Mesothelial cell of epicardium (in vitro differentiated cells): ENCODE results near the gene KANSL1L. TPM values are rescaled to one million over a fixed set of nuclear protein-coding genes. Genes with fewer than 3 reads are reported as not detected.

ENCODE experiments used
- DNase-seq, 2 experiments: peaks; one replicate each; pipeline ENCODE4 v3.0.0; 2021; ENCODE audit warnings: low spot score in 2 of 2; ENCODE audit not compliant: unreplicated experiment in 2 of 2
- H3K27ac Mint-ChIP-seq: 2 replicates; pipeline ENCODE4 v1.8.0; 2021; ENCODE audit warnings: mixed read lengths
- H3K27me3 Mint-ChIP-seq: 2 replicates; pipeline ENCODE4 v1.8.0; 2021; ENCODE audit warnings: low read depth, mixed read lengths
- H3K36me3 Mint-ChIP-seq: 2 replicates; pipeline ENCODE4 v1.8.0; 2021; ENCODE audit warnings: mixed read lengths
- H3K4me1 Mint-ChIP-seq: 2 replicates; pipeline ENCODE4 v1.8.0; 2021; ENCODE audit warnings: mixed read lengths
- H3K4me3 Mint-ChIP-seq: 2 replicates; pipeline ENCODE4 v1.8.0; 2021; ENCODE audit warnings: mild to moderate bottlenecking, moderate library complexity, mixed read lengths
- H3K9me3 Mint-ChIP-seq: 2 replicates; pipeline ENCODE4 v1.8.0; 2021; ENCODE audit warnings: mixed read lengths
- total RNA-seq: library from RNA; stranded (reverse); gene quantifications from 3 replicates; pipeline ENCODE4 v1.2.1, GENCODE V29; 2021
- TF ChIP-seq, protein P1 (sequence below): fragments of 200-600 bp; sonication (generic); IDR thresholded peaks from one replicate; pipeline ENCODE4 v1.5.0; 2021; ENCODE audit warnings: antibody characterized with exemption; ENCODE audit not compliant: unreplicated experiment

Gene KANSL1L
- total RNA-seq, 1 donor from 2014 or later: 25.9 TPM

DNA sequence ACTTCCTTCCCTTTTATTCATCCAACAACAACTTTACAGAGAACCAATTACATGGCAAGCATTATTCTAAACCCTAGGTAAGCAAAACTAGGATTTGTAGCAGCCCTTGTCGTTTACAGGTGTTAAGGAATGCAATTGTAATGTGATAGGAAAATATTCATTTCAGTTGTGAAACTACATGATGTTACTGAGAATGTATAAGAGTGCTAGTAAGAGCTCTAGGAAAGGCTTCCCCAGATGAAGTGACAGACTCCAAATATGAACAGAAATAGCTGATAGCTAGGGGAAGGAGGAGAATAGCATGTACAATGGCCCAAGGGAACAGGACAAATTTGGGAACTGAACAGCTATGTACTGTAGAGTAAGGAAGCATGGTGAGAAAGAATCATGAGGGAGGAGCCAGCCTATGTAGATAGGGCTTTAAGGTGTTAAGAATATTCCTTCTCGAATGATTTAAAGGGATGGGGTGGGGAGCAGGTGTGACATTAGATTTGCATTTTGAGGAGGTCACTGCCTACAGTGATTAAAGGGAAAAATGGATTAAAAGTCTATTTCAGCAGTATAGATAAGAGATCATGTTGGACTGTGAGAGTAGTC lies 137.0 kb downstream of the KANSL1L start:
- H3K27me3 Mint-ChIP-seq: no peaks in the 10 kb centered on the region
- no peak overlapping the region for H3K4me3 Mint-ChIP-seq
- no peak overlapping the region for H3K27ac Mint-ChIP-seq
- DNase-seq: no peak
- no peaks in the 10 kb centered on the region for H3K36me3 Mint-ChIP-seq
- TF ChIP-seq, protein P1, sequence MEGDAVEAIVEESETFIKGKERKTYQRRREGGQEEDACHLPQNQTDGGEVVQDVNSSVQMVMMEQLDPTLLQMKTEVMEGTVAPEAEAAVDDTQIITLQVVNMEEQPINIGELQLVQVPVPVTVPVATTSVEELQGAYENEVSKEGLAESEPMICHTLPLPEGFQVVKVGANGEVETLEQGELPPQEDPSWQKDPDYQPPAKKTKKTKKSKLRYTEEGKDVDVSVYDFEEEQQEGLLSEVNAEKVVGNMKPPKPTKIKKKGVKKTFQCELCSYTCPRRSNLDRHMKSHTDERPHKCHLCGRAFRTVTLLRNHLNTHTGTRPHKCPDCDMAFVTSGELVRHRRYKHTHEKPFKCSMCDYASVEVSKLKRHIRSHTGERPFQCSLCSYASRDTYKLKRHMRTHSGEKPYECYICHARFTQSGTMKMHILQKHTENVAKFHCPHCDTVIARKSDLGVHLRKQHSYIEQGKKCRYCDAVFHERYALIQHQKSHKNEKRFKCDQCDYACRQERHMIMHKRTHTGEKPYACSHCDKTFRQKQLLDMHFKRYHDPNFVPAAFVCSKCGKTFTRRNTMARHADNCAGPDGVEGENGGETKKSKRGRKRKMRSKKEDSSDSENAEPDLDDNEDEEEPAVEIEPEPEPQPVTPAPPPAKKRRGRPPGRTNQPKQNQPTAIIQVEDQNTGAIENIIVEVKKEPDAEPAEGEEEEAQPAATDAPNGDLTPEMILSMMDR: no peak
- peaks cover 5% of the 10 kb centered on the region for H3K9me3 Mint-ChIP-seq
- no peaks in the 10 kb centered on the region for H3K4me1 Mint-ChIP-seq

DNA sequence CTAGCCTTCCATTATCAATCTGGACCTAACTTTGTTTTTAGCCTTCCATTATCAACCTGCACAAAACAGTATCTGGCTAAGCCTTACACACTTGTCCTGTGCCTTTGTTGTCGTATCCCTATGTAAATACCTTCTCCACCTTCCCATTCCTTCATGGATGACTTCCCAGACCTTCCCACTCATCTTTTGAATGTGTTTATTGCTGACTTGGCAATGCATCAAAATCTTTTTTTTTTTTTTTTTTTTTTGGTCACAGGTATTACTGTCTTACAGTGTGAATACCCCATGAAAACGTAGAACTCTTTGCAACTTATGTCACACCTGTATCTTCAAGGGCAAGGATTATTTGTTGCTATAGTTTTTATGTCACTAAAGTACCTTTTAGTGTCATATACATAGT lies 143.0 kb downstream of the KANSL1L start:
- TF ChIP-seq, protein P1: no peak
- no peak for DNase-seq
- H3K27ac Mint-ChIP-seq: no peak overlapping the region

DNA sequence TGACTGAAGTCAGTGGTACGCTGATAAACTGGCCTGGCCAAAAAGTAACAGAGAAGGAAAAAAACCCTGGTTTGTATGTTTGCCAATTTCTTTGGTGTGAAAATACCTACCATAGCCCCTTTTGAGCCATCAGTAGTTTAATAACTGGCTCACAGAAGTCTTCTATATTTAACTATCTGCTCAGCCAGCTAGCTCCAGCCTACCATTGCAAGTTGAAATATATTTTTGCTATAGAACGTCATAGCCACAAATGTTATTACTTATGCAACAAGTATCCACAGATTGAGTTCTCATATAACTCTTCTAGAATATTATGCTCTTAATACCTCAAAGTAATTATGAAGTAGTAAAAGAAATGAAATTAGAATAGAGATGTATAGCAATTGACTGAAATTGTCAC lies 143.6 kb downstream of the KANSL1L start:
- no peak for DNase-seq
- Mint-ChIP-seq H3K9me3 (peaks cover 3% of the 10 kb centered on the region), H3K27ac (no peak overlapping the region), H3K36me3 (peaks cover 22% of the 10 kb centered on the region), H3K27me3 (no peaks in the 10 kb centered on the region), H3K4me3 (no peak overlapping the region), H3K4me1 (no peaks in the 10 kb centered on the region)
- TF ChIP-seq, protein P1: no peak

More for the DNA sequence above, 143.0 kb downstream of the KANSL1L start:
- Mint-ChIP-seq H3K4me3 (no peak overlapping the region), H3K36me3 (peaks cover 17% of the 10 kb centered on the region), H3K4me1 (no peaks in the 10 kb centered on the region), H3K27me3 (no peaks in the 10 kb centered on the region), H3K9me3 (peaks cover 3% of the 10 kb centered on the region)

DNA sequence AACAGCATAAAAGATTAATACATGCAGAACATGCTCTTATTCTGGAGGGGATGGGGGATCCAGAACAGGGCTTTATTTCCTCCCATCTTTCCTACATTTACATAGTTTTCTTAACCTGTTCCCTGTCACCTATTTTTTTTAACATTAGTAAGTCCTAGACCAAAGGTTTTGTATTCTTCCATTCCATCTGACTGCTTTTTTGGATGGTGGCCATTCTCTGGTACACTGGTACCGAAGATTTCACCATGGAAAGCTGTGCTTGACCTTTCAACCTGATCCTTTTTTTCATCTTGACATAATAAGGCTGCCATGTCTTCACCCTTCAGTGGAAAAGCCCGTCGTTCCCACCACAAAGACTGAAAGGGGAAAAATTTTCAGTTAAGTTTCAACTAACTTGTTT lies 148.4 kb downstream of the KANSL1L start:
- H3K27me3 Mint-ChIP-seq: no peaks in the 10 kb centered on the region
- no peak for DNase-seq
- TF ChIP-seq, protein P1: no peak
- H3K27ac Mint-ChIP-seq: no peak overlapping the region
- H3K4me1 Mint-ChIP-seq: no peaks in the 10 kb centered on the region
- no peak overlapping the region for H3K4me3 Mint-ChIP-seq
- H3K36me3 Mint-ChIP-seq: peaks cover 33% of the 10 kb centered on the region
- H3K9me3 Mint-ChIP-seq: peaks cover 3% of the 10 kb centered on the region

DNA sequence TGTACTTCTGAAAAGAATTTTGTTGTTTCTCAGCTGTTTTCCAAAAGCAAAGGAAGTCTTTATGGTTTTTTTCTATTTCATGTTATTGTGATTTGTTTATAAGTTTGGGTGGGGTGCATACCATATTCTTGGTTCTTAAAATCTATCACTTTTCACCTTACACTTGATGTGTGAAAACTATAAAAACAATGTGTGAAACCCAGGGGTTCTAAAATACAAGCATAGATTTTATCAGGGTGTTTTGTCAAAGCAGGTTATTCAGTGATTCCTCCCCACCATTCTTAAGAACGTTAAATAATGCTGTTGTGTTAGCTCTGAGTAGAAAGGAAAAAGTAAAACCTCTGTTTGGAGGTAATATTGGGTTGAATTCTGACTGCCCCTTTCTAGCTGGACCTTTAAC lies 151.1 kb downstream of the KANSL1L start:
- DNase-seq: no peak
- H3K36me3 Mint-ChIP-seq: peaks cover 32% of the 10 kb centered on the region

More for the DNA sequence above, 151.1 kb downstream of the KANSL1L start:
- H3K9me3 Mint-ChIP-seq: no peaks in the 10 kb centered on the region
- H3K27ac Mint-ChIP-seq: no peak overlapping the region
- no peaks in the 10 kb centered on the region for H3K4me1 Mint-ChIP-seq
- no peak overlapping the region for H3K4me3 Mint-ChIP-seq
- no peaks in the 10 kb centered on the region for H3K27me3 Mint-ChIP-seq
- TF ChIP-seq, protein P1: no peak
